ENCODE data around the gene ARHGAP10. TPM values are rescaled to one million over a fixed set of nuclear protein-coding genes. Genes with fewer than 3 reads are reported as not detected.

Gene ARHGAP10
- total and polyA plus RNA-seq, 3 donors from 2014 or later = 17.4 to 108 (median 83.5) TPM

GRCh38 chr4:148015468-148015867 lies 283.6 kb downstream of the ARHGAP10 start:
- no peaks in the 10 kb centered on the region for H3K9me3 ChIP-seq
- 88 to 93% methylated on average over 8 of the region's 8 CpGs for WGBS, 2 donors
- no peak overlapping the region for H3K27ac ChIP-seq
- H3K4me3 ChIP-seq = no peak overlapping the region
- peaks cover 11% of the 10 kb centered on the region for H3K4me1 ChIP-seq
- TF ChIP-seq CTCF (IDR thresholded peaks at IDR 0.05) = no peak
- TF ChIP-seq POLR2A (IDR thresholded peaks at IDR 0.05) = no peak
- no peak for DNase-seq
- no peaks in the 10 kb centered on the region for H3K36me3 ChIP-seq (ENCODE audit: low read depth, missing control alignments)
- intact Hi-C loops (cut with DNase I; ENCODE audit: low total_unique reads) = no loop called here
- H3K27me3 ChIP-seq = no peaks in the 10 kb centered on the region

- 46 to 58% methylated on average over 6 of the region's 6 CpGs for WGBS, 2 donors
- no peaks in the 10 kb centered on the region for H3K9me3 ChIP-seq
- TF ChIP-seq POLR2A (IDR thresholded peaks at IDR 0.05) = no peak
- no peak for TF ChIP-seq CTCF (IDR thresholded peaks at IDR 0.05)
- no peak for DNase-seq
- intact Hi-C loops (cut with DNase I; ENCODE audit: low total_unique reads) = no loop called here
- H3K27ac ChIP-seq = no peak overlapping the region
- H3K4me3 ChIP-seq = no peak overlapping the region
- H3K36me3 ChIP-seq (ENCODE audit: low read depth, missing control alignments) = no peaks in the 10 kb centered on the region
- peaks cover 11% of the 10 kb centered on the region for H3K4me1 ChIP-seq
- no peaks in the 10 kb centered on the region for H3K27me3 ChIP-seq
Measured at GRCh38 chr4:148016063-148016637, 284.3 kb downstream of the ARHGAP10 start.

- Histone ChIP-seq H3K4me1 (peaks cover 11% of the 10 kb centered on the region), H3K27ac (peak overlapping the region in 1 of 2 donors; percentile 28), H3K4me3 (no peak overlapping the region), H3K36me3 (ENCODE audit: low read depth, missing control alignments) (no peaks in the 10 kb centered on the region), H3K27me3 (no peaks in the 10 kb centered on the region), H3K9me3 (no peaks in the 10 kb centered on the region)
- WGBS, 2 donors = 74 to 84% methylated on average over 5 of the region's 5 CpGs
- intact Hi-C loops (cut with DNase I; ENCODE audit: low total_unique reads) = no loop called here
- no peak for DNase-seq
- no peak for TF ChIP-seq CTCF (IDR thresholded peaks at IDR 0.05)
- no peak for TF ChIP-seq POLR2A (IDR thresholded peaks at IDR 0.05)
Measured at GRCh38 chr4:148017801-148018200, 285.9 kb downstream of the ARHGAP10 start.

GRCh38 chr4:148021686-148022085 lies 289.8 kb downstream of the ARHGAP10 start:
- H3K36me3 ChIP-seq (ENCODE audit: low read depth, missing control alignments) = no peaks in the 10 kb centered on the region
- H3K27ac ChIP-seq = no peak overlapping the region
- no peaks in the 10 kb centered on the region for H3K27me3 ChIP-seq
- no peaks in the 10 kb centered on the region for H3K9me3 ChIP-seq
- TF ChIP-seq CTCF (IDR thresholded peaks at IDR 0.05) (no peak), POLR2A (IDR thresholded peaks at IDR 0.05) (no peak)
- no peak overlapping the region for H3K4me3 ChIP-seq
- peaks cover 4% of the 10 kb centered on the region for H3K4me1 ChIP-seq
- DNase-seq = no peak
- 89 to 93% methylated on average over 1 of the region's 1 CpG for WGBS, 2 donors
- intact Hi-C loops (cut with DNase I; ENCODE audit: low total_unique reads) = no loop called here

GRCh38 chr4:148022975-148023374 lies 291.1 kb downstream of the ARHGAP10 start:
- Histone ChIP-seq H3K4me1 (peaks cover 4% of the 10 kb centered on the region), H3K4me3 (no peak overlapping the region), H3K27ac (no peak overlapping the region), H3K36me3 (ENCODE audit: low read depth, missing control alignments) (no peaks in the 10 kb centered on the region), H3K9me3 (no peaks in the 10 kb centered on the region), H3K27me3 (no peaks in the 10 kb centered on the region)
- no peak for TF ChIP-seq POLR2A (IDR thresholded peaks at IDR 0.05)
- no peak for TF ChIP-seq CTCF (IDR thresholded peaks at IDR 0.05)
- WGBS, 2 donors = 86 to 91% methylated on average over 6 of the region's 6 CpGs
- intact Hi-C loops (cut with DNase I; ENCODE audit: low total_unique reads) = no loop called here
- DNase-seq = no peak

Measured in testis (tissue), 3 donors.